ENCODE measurements around the gene HSPB8.

The HSPB8 gene, protein sequence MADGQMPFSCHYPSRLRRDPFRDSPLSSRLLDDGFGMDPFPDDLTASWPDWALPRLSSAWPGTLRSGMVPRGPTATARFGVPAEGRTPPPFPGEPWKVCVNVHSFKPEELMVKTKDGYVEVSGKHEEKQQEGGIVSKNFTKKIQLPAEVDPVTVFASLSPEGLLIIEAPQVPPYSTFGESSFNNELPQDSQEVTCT

DNA sequence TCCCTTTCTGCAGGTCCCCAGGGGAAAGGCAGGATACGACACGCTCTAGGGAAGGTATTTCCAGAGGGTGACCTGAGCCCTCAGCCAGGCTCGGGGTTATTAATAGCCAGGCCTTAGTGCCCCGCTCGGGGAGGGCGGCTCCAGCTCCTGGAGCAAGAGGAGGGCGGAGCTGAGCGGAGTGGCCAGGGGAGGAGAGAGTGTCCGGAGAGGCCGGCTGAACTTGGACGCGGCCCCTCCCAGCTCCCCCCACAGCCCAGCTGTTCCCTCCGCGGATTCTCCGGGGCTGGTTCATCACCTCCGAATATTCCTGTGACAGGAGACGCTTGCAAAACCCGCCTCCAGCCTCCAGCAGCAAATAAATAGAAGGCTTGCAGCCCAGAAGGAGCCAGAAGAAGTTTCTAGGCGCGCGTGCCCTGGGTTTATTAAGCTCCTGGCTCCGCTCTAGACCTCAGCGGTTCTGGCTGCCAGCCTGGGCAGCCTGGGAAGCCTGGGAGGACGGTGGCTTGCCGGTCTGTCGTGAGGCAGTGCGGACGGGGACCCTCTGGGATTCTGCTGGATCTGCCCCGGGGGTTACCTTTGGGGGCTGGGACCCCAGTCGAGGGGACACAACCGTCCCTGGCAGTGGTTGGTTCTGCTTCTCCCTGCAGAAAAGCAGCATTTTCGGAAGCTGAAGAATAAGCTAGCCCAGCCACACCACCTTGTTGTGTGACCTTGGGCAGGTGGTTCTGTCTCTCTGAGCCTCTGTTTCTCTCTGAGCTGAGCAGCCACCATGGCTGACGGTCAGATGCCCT, at the start of gene HSPB8:
HSPB8 (plus strand) TSS at position 388 of the 791 bp plus-strand sequence; CDS start at position 770, 382 bp downstream.
- no peak for DNase-seq (ENCODE audit: low spot score)

DNA sequence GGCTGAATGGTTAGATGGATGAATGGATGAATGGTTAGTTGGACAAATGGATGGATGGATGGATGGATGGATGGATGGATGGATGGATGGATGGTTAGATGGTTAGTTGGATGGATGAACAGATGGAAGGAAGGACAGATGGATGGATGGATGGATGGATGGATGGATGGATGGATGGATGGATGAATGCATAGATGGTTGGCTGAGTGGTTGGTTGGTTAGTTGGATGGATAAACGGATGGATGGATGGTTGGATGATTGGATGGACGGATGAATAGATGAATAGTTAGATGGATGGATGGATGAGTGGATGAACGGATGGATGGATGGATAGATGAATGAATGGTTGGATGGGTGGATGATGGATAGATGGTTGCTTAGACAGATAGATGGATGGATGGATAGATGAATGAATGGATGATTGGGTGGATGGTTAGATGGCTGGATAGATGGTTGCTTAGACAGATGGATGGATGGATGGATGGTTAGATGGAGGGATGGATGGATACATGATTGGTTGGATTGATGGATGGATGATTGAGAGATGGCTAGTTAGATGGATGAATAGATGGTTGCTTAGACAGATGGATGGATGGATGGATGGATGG, 48.8 kb upstream of the HSPB8 start:
- no peak for DNase-seq (ENCODE audit: low spot score)

DNA sequence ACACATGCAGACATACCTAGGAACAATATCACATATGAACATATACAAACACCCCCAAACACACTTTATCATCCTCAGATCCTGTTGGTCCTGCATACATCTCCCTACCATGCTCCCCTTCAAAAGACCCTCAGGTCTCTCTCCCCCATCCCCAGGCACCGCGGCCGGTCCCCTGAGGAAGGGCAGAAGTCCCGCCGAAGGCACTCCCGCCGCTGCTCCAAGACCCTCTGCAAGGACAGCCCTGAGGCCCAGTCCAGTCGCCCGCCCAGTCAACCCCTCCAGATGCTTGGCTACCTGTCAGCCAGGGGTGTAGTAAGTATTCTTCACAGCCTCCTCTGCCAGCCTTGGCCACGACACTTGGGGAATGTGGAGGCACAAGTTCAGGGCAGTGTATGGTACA, 48.2 kb upstream of the HSPB8 start:
- DNase-seq (ENCODE audit: low spot score): no peak

DNA sequence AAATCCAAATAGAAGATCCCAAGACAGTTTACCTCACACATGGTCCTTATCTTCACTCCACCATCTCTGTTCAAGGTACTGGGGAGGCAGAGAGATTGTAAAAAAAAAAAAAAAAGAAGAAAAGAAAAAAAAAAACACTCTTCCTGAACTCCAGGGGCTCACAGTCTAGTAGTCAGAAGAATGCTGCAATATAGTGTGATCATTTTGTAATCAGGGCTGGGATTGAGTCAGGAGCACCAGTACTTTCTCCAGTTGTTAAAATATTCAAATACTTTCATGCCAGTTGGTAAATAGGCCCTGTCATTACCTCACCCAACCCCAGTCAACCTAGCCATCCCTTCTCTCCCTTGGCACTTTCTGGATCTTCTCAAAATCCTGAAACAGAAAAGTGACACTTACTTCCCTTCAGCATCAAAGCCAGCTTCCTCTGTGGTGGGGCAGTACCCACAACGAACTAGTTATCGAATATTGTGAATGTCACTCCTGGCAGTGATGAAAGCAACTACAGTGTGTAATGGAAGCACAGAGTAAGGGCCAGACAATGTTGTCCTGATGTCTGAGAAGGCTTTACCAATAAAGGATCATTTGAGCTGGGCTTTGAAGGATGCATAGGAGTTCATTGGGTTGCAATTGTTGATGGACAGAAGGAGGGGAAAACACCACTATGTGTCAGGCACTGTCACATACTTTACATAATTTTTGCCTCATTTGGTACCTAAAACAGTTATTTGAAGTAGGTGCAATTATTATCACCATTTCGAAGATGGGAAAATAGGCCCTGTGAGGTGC, 44.3 kb upstream of the HSPB8 start:
- DNase-seq (ENCODE audit: low spot score): no peak

DNA sequence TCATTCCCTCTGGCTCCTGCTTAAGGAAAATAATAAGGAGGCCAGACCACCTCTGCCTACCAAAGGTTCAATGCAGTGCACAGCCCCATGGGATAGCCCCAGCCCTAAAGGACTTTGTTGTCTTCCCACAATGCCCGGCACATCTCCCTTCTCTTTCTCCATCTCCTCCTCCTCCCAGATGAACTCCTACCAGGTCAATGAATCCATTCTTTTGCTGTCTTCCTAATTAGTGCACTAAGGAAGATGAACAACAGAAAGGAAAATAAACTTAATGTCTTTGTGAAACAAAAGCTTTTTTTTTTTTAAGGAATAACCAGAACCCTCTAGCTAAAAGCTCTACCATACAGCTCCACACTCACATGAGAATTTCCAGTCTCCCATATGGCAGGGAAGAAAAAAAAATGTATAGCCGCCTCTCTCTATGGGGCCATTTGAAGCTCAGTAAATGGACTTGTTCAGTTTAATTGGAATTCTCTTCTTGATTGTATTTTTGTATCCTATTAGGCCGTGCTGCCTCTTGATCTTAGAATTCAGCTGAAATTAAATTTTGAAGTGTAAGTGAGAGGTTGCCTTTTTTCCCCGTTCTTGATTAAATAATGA, 41.8 kb upstream of the HSPB8 start:
- no peak for DNase-seq (ENCODE audit: low spot score)

DNA sequence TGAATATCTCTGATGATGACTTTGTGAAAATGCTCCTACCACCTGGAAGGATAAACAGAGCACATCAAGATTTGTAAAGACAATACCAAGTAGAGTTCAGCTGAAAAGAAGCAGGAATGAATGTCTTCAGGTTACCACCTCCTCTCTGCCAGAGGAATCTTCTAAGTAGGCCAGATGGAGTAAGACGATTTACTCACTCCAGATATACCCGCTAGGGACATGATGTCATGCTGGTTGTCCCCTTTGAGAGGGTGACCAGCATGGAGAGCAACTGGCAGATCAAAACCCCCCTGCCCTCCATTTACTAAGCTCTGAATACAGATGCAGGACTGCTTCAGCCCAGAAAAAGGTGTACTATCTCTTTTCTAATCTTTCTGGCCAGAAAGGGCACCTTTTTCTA, 39.3 kb upstream of the HSPB8 start:
- DNase-seq (ENCODE audit: low spot score): no peak

DNA sequence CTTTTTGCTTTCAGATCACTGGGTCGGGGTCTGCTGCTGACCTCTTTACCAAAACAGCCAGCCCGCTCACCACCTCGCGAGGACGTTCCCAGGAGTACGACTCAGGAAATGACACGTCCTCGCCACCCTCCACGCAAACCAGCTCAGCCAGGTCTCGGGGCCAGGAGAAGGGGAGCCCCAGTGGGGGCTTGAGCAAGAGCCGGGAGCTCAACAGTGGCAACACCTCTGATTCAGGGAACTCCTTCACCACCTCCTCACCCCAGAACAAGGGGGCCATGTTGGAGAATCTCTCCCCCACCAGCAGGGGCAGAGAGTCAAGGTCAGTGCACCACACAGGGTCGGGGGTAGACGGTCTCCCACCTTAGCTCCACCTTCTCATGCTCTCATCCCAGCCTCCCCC, 33.4 kb upstream of the HSPB8 start:
- no peak for DNase-seq (ENCODE audit: low spot score)

DNA sequence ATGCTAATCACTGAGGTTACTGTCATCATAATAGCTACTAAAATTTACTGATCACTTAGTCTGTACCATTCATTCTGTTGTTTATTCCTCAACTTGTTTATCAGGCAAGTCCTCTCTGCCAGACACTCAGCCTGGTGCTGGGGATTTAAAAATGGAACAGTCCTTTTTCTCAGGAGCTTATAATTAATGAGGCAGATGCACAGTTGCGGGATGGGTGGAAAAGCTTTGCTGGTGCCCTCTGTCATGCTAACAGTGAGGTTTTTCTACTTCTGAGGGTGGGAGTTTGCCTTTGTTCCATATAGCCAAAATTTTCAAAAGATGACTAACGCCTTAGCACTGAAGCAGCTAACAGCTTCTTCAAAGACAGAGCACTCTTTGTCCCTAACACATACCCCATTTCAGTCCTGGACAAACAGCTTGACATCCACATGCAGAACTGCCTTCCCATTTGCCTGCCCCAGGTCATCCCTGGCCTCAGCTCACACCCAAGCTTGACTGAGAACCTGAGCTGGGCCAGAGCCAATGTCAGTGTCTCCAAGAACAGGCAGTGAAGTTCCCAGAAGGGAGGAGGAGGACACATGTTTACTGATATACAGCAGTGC, 30.8 kb upstream of the HSPB8 start:
- DNase-seq (ENCODE audit: low spot score): no peak

DNA sequence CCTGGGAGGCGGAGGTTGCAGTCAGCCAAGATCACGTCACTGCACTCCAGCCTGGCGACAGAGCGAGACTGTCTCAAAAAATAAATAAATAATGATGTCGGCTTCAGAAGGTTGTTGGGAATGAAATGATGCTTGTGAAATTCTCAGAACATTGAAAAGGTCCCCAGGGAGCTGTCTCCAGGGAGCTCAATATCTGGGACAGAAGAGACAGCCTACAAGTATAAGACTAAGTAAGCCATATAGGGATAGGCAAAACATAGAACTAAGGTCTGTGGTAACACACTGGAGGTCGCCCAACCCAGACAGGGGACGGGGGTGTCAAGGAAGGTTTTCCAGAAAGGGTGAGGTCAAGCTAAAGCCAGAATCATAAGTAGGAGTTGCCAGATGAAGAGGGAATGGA, 29.5 kb upstream of the HSPB8 start:
- no peak for DNase-seq (ENCODE audit: low spot score)

DNA sequence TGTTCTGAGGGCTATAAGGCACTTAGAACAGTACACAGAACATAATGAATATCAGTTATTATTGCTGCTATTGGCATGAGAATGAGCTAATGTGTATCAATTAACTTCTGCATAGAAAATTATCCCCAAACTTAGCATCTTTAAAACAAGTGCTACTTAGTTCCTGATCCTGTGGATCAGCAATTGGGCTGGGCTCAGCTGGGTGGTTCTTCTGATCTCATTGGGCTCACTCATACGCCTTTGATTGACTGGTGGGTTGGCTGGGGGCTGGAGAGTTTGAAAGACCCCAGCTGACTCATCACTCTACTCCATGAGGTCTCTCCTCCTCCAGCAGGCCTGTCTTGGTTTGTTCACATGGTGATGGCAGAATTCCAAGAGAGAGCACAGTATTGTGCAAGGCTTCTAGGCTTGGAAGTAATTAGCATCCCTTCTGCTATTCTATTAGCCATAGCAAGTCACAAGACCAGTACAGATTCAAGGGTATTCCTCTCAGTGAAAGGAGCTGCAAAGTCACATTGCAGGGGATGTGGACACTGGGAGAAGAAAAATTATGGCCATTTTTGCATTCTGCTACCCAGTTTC, 27.2 kb upstream of the HSPB8 start:
- DNase-seq (ENCODE audit: low spot score): no peak

DNA sequence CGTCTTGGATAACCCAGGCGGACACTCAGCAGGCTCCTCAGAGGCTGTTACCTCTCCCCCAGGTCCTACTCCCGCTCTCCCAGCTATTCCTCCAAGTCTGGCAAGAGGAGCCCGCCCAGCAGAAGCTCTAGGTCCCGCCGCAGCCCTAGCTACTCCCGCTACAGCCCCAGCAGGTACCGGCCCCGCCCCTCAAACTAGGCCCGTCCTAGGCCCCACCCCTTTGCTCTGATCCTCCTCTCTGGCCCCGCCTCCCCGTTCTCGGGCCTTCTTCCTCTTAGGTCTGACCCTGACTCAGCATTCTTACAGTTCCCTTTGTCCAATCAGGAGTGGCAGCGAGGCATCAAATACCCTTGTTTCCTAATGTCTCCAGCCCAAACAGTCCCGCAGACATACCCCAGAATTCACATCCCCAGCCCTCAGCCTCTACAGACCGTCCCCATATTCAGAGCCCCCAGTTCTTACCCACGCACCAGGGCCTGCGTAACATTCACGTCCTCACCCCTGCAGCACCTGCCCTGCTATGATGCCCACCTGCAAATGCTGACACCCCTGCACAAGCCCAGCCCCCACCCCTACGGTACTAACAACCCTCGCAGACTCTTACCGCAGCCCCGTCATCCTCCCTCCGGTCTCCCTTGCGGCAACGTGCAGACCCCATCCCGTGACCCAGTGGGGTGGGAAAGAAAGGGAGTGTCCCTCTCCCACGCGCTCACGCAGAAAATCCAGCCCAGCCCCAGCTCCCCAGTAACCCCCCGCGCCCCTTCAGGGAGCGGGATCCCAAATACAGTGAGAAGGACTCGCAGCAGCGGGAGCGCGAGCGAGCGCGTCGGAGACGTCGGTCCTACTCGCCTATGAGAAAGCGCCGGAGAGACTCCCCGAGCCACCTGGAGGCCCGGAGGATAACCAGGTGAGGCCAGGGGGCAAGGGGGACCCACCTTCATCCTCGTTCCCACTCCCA, 25.0 kb upstream of the HSPB8 start:
- no peak for DNase-seq (ENCODE audit: low spot score)

DNA sequence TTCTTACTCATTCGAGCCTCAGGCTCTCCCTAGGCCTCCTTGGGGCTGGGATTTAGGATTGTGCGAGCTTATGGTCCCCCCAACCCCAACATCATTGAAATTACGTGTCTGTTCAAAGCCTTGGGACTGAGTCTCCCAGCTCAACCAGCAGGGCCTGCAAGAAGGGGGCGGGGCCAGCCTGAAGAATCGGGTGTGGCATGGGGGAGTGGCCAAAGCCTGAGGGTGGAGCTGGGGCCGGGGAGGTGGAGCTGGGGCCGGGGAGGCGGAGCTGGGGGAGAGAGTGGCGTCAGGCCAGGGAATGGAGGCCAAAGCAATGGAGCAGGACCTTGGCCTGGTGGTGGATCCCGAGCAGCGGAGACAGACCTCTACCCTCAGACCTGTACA, 24.3 kb upstream of the HSPB8 start:
- DNase-seq (ENCODE audit: low spot score): no peak

DNA sequence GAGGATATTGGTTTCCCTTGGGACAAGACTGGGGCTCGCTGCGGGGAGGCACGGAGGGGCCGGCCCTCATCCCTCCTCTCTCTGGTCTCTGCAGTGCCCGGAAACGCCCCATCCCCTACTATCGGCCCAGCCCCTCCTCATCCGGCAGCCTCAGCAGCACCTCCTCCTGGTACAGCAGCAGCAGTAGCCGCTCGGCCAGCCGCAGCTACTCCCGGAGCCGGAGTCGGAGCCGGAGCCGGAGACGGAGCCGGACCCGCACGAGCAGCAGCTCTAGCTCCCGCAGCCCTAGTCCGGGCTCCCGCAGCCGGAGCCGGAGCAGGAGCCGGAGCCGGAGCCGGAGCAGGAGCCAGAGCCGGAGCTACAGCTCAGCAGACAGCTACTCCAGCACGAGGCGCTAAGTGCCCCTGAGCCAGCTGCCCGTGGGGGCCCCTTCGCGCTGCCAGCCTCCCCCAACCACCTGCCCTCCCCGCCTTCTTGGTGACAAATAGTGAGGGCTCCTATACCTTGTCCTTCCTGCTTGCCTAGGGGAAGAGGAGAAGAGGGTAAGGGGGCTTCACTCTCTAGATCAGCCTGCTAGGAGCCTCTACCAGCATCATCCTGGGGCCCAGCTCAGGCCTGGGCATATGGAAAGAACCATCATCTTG, 22.2 kb upstream of the HSPB8 start:
- DNase-seq (ENCODE audit: low spot score): no peak

DNA sequence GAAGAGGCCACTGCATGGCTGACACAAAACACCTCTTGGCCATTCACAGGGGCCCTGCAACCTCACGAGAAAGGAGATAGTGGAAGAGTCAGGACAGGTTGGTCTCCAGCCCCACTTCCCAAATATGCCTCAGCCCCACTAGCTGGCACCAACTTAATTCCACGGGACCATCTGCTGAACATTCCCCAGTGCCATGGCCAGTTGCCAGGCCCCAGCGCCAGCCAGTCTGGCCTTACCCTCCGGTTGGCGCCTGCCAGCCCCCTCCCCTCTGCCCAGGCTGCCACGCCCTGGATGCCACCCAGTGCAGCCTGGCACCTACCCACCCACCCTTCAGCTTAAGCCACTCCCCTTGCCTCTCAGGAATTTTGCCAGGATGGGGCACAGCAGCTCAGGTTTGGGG, 21.2 kb upstream of the HSPB8 start:
- no peak for DNase-seq (ENCODE audit: low spot score)

DNA sequence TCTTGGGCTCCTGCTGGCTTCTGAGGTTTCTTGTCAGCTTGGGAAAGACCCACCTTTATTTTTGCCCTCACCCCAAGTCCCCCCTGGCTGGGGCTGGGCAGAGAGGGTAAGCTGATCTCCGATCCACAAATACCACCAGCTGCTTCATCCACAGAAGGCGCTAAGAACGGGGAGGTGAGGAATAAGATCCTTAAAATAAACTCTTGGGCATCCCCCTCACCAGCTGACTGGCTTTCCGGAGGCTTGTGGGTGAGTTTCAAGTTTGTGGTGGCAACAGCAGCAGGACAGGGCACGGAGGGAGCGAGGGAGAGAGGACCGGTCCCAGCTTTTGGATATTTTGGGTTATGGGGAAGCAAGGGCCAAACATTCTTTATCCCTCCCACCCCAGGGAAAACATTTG, 20.8 kb upstream of the HSPB8 start:
- DNase-seq (ENCODE audit: low spot score): no peak

DNA sequence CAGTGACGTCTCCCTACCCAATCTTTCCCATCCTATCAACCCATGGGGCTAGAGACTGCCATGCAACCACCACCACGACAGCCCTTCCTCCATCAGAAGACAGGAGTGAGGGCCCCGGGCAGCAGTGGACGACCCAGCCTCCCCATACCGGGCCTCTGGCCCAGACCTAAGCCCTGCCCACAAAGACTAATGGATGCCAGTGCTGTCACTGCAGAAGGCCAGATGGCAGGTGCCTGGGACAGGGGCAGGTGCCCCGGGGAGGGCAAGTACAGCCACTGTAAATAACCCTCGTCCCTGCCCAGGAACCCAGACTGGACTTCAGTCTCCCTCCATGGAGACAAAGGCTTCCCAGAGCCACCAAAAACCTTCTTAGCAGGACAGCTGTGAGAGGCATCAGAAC, 20.3 kb upstream of the HSPB8 start:
- DNase-seq (ENCODE audit: low spot score): no peak

DNA sequence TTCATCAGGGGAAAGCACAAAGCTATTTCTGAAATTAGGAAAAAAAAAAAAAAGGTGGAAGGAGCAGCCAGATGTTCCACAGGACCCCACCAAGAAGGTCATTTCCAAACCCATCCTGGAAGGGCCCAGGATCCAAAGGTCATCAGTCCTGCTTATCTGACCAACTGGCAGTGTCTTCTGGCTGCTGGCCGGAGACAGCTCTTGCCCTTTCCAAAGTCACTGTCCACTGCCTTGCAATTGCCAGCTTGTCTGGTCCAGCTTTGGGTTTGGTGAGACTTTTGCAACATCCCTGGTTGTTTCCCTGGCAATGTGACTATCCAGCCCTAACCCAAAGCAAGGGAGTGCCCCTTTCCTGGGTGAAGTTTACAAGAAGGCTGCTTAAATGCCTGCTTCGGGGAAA, 18.9 kb upstream of the HSPB8 start:
- no peak for DNase-seq (ENCODE audit: low spot score)

DNA sequence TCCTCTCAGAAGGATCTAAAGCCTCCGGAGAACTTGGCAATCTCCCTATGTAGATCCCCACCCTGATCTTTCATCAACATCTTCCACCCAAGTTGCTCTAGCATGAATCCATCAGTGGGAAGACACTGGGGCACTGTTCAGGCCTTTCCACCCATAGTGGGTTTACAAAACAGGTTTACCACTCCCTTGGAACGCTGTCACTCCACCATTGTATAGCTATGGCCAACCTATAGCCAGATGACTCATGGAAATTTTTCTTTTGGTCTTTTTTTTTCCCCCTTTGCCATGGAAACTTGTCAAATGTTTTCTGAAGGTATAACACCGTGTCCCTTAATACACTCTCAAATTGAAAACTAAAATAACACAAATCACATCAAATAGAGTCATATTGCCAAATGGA, 10.8 kb upstream of the HSPB8 start:
- no peak for DNase-seq (ENCODE audit: low spot score)

DNA sequence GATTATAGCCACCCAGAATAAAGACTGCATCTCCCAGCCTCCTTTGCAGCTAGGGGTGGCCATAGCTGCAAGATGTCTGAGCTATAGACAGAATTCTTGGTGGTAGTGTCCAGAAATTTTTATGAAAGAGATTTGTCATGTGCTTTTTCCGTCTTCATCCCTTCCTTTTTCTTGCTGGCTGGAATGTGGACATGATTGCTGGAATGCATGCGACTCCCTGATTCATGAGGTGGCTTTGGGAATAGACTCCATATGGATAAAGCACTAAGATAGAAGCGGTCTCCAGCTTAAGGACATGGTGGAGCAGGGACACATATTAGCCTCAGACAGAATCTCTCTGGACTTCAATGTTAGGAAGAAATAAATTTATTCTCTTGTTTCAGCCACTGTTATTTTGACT, 10.0 kb upstream of the HSPB8 start:
- DNase-seq (ENCODE audit: low spot score): no peak

DNA sequence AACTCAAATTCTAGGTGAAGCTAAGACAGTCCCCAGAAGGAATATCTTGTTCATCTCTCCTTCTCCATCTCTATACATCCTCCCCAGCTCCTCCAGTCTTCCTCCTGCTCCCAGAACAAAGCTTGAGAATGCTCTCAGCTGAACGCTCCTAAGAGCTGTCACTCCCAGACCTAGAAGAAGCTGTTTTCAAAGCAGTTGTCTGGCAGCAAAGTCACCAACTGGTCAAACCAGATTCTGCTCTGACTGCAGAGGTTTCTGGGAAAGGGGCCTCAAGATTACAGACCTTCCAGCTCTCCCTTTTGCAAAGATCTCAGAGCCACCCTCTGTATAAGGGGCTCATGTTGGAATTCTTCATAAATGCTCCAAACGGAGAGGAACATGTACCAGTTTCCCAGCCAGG, 9.6 kb upstream of the HSPB8 start:
- no peak for DNase-seq (ENCODE audit: low spot score)

Measured in LoVo (cell line).